ENCODE measurements around the gene ZFAND3.

DNA sequence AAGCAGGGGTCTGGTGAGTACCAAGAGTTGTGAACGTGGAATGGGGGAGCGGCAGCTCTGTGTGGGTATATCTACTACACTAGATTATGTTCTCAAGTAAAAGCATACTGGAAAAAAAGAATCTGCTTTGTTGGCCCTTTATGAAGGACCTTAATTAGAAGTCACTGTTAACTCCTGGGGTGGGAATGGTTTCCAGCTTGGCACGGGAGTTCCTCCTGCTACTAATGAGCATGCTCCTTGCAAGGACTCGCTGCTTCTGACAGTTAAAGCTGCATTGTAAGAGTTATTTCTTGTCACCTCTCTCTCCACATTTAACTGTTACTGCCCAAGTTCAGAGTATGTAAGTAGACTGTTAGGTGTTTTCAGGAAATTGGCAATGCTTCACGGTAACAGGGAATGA, 292.7 kb downstream of the ZFAND3 start:
- TF ChIP-seq, protein P1, sequence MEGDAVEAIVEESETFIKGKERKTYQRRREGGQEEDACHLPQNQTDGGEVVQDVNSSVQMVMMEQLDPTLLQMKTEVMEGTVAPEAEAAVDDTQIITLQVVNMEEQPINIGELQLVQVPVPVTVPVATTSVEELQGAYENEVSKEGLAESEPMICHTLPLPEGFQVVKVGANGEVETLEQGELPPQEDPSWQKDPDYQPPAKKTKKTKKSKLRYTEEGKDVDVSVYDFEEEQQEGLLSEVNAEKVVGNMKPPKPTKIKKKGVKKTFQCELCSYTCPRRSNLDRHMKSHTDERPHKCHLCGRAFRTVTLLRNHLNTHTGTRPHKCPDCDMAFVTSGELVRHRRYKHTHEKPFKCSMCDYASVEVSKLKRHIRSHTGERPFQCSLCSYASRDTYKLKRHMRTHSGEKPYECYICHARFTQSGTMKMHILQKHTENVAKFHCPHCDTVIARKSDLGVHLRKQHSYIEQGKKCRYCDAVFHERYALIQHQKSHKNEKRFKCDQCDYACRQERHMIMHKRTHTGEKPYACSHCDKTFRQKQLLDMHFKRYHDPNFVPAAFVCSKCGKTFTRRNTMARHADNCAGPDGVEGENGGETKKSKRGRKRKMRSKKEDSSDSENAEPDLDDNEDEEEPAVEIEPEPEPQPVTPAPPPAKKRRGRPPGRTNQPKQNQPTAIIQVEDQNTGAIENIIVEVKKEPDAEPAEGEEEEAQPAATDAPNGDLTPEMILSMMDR (IDR thresholded peaks at IDR 0.05) = no peak
- no peak for TF ChIP-seq POLR2A (IDR thresholded peaks at IDR 0.05)
- no peak for TF ChIP-seq EP300 (IDR thresholded peaks at IDR 0.05)
